ENCODE results near the gene ZNF568. TPM values are rescaled to one million over a fixed set of nuclear protein-coding genes. Genes with fewer than 3 reads are reported as not detected.

The ZNF568 gene
- 0.84 to 1.5 TPM (median 1.2 TPM) in 5 replicates for total RNA-seq (2022; extraction: Qiagen RNA extraction)

DNA sequence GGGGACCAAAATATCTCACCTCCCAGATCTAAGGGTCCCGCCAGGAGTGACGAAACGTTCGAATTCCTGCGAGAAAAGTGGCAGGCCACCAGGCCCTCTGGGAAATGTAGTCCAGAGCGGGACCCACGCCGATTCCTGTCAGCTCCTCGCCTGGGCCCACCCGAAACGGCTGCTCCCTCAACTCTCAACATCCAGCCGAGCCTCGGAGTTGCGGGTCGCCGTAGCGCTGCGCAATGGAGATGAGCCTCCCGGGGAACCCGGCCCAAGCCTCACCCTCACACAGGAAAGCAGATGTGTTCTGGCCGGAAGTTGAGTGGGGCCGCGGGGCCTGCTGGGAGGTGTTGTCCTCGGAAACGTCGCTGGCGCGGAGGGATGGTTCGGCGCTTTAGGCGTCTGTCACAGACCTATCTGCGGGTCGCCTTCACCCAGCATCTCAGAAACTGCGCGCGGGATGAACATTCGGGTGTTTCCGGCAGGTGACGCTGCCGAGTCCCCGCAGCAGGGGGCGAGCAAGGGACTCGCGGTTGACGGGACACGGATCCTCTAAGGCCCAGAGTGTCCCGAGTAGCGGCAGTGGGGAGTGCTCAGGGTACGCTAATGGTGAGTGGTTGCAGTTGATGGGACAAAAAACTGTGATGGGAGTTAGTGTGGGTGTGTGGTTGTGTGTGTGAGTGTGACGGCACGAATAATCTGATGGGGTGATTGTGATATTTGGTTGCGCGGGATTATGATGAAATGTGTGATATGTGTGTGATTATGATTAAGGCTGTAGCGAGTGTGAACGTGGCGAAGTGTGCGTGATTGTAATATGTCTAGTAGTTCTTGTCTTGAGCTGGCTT lies at the start of gene ZNF568, which contains the start of gene ZNF829:
TSS of gene ZNF568 (plus strand) at position 341 of the 839 bp plus-strand sequence. CDS start 6,439 bp downstream, outside the sequence.
TSS of gene ZNF829 (minus strand) at position 300 of the 839 bp plus-strand sequence. CDS start 1,124 bp downstream, outside the sequence.

Other genes starting within 250 kb of the ZNF568 start
- gene ZNF461, start 249.5 kb upstream of the ZNF568 start, total RNA-seq (2022; extraction: Qiagen RNA extraction) = 7.1 to 10.9 TPM (median 7.7 TPM) in 5 replicates
- 7.7 to 10.3 TPM (median 8.0 TPM) in 5 replicates for gene ZNF567, start 228.7 kb upstream of the ZNF568 start, total RNA-seq (2022; extraction: Qiagen RNA extraction)
- gene ZNF850, start 143.5 kb upstream of the ZNF568 start, total RNA-seq (2022; extraction: Qiagen RNA extraction) = 0.32 to 0.74 TPM (median 0.48 TPM) in 5 replicates
- gene ZNF790, start 77.9 kb upstream of the ZNF568 start, total RNA-seq (2022; extraction: Qiagen RNA extraction) = 0.10 to 0.29 TPM (median 0.18 TPM) in 5 replicates
- 0.05 to 0.25 TPM (median 0.15 TPM) in 5 replicates for gene ZNF345, start 65.5 kb upstream of the ZNF568 start, total RNA-seq (2022; extraction: Qiagen RNA extraction)
- 0.29 to 0.50 TPM (median 0.40 TPM) in 5 replicates for gene ZNF829, start within 50 bp of the ZNF568 start, total RNA-seq (2022; extraction: Qiagen RNA extraction)
- gene ZNF420, start 162.1 kb downstream of the ZNF568 start, total RNA-seq (2022; extraction: Qiagen RNA extraction) = 4.5 to 6.0 TPM (median 4.9 TPM) in 5 replicates